Activated B cell treated with CpG ODN at 0.5 μM for 24 hours (primary cell): ENCODE data around the gene MAP3K20. TPM values are rescaled to one million over a fixed set of nuclear protein-coding genes. Genes with fewer than 3 reads are reported as not detected.
A peak's percentile ranks its signal among the peaks of the same experiment; 100 is the strongest.

Experiments used
- ATAC-seq: fragments of 200-7000 bp; cut with Tn5 transposase; one replicate; pipeline ENCODE4 v1.10.0; 2021; ENCODE audit warnings: low read depth, mild to moderate bottlenecking, moderate library complexity
- CTCF ChIA-PET: fragments of 350-600 bp; sonication (Branson Sonifier 250); formaldehyde crosslinking; loops from one replicate; lab custom pipeline; 2021; ENCODE audit warnings: antibody characterized with exemption; lab: Charles Lee
- POLR2A ChIA-PET: fragments of 350-600 bp; sonication (Branson Sonifier 250); formaldehyde crosslinking; loops from one replicate; lab custom pipeline; 2021; ENCODE audit warnings: antibody characterized with exemption; lab: Charles Lee
- DNase-seq: peaks from one replicate; pipeline ENCODE4 v3.0.0; 2022
- H3K27ac Mint-ChIP-seq: one replicate; pipeline ENCODE4 v1.8.0; 2020; ENCODE audit warnings: mixed read lengths
- H3K27me3 Mint-ChIP-seq: one replicate; pipeline ENCODE4 v1.8.0; 2021; ENCODE audit warnings: mixed read lengths
- H3K36me3 Mint-ChIP-seq: one replicate; pipeline ENCODE4 v1.8.0; 2021; ENCODE audit warnings: low read depth, mixed read lengths
- H3K4me1 Mint-ChIP-seq: one replicate; pipeline ENCODE4 v1.8.0; 2021; ENCODE audit warnings: mixed read lengths
- H3K4me3 Mint-ChIP-seq: one replicate; pipeline ENCODE4 v1.8.0; 2020; ENCODE audit warnings: mild to moderate bottlenecking, mixed read lengths
- H3K9me3 Mint-ChIP-seq: one replicate; pipeline ENCODE4 v1.8.0; 2020; ENCODE audit warnings: mixed read lengths
- intact Hi-C: fragments of 100-400 bp; cut with micrococcal nuclease; formaldehyde crosslinking; loops from one replicate; pipeline ENCODE4 v1.15.1; 2024
- total RNA-seq: library from RNA; stranded (reverse); gene quantifications from 2 replicates; pipeline ENCODE4 v1.2.3, GENCODE V29; 2022
- TF ChIP-seq, protein P1 (sequence below): fragments of 200-600 bp; IDR thresholded peaks from one replicate; pipeline ENCODE4 v1.8.0; 2022; ENCODE audit warnings: antibody characterized with exemption, mild to moderate bottlenecking

Gene MAP3K20
- total RNA-seq, 1 donor from 2014 or later: 8.7 TPM

DNA sequence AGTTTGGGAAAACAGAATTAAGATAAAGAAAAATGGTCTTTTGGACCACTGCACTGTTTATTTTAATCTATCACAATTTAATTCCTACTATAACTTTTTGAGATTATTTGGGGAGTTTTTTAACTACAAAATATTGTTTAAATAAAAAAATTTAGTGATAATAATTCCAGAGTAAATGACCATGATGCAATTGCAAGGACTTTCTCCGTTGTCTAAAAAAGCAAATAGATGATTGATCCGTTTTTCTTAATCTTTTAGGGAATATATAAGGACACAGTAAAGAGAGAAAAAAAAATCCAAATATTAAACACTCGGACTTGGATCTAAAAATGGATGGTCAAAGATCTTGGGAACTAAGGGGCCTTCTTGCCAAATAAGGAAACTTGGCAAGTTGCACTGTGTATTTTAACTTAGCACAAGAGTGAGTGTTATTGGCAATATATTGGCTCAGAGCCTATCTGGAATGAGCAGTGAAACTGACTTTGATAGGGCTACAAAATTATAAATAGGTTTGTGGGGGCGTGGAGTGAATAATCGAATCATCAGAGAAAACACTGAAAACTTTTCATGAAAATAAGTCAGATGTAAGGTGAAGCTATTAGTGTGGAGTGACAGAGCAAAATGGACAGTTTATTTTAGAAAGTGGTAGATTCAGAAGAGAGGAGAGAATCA, 2.0 kb downstream of the MAP3K20 start:
- peaks cover 13% of the 10 kb centered on the region for H3K4me1 Mint-ChIP-seq
- H3K4me3 Mint-ChIP-seq: peak overlapping the region; percentile 89
- intact Hi-C loops: loop anchor here (5.0 kb wide), 1 partner anchor 280 kb away; no protein-coding TSS in a partner anchor
- ChIA-PET CTCF (no interaction called here), POLR2A (interaction anchor here (0.6 kb wide), 1 partner anchor 50 kb away, joined by 4 read pairs; no protein-coding TSS in a partner anchor)
- DNase-seq (no peak), ATAC-seq (no peak)
- TF ChIP-seq, protein P1, sequence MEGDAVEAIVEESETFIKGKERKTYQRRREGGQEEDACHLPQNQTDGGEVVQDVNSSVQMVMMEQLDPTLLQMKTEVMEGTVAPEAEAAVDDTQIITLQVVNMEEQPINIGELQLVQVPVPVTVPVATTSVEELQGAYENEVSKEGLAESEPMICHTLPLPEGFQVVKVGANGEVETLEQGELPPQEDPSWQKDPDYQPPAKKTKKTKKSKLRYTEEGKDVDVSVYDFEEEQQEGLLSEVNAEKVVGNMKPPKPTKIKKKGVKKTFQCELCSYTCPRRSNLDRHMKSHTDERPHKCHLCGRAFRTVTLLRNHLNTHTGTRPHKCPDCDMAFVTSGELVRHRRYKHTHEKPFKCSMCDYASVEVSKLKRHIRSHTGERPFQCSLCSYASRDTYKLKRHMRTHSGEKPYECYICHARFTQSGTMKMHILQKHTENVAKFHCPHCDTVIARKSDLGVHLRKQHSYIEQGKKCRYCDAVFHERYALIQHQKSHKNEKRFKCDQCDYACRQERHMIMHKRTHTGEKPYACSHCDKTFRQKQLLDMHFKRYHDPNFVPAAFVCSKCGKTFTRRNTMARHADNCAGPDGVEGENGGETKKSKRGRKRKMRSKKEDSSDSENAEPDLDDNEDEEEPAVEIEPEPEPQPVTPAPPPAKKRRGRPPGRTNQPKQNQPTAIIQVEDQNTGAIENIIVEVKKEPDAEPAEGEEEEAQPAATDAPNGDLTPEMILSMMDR: no peak
- no peak overlapping the region for H3K27ac Mint-ChIP-seq
- H3K36me3 Mint-ChIP-seq: no peaks in the 10 kb centered on the region
- H3K9me3 Mint-ChIP-seq: no peaks in the 10 kb centered on the region
- H3K27me3 Mint-ChIP-seq: peaks cover 4% of the 10 kb centered on the region

DNA sequence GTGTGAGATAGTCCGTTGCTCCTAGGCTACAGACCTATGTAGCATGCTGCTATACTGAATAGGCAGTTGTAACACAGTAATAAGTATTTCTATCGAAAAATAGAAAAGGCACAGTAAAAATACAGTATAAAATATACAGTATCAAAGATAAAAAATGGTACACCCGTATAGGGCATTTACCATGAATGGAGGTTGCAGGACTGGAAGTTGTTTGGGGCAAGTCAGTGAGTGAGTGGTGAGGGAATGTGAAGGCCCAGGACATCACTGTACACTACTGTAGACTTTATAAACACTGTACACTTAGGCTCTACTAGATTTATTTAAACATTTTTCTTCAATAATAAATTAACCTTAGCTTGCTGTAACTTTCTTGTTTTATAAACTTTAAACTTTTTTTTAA, 3.5 kb downstream of the MAP3K20 start:
- intact Hi-C loops: loop anchor here (5.0 kb wide), 1 partner anchor 278 kb away; no protein-coding TSS in a partner anchor

DNA sequence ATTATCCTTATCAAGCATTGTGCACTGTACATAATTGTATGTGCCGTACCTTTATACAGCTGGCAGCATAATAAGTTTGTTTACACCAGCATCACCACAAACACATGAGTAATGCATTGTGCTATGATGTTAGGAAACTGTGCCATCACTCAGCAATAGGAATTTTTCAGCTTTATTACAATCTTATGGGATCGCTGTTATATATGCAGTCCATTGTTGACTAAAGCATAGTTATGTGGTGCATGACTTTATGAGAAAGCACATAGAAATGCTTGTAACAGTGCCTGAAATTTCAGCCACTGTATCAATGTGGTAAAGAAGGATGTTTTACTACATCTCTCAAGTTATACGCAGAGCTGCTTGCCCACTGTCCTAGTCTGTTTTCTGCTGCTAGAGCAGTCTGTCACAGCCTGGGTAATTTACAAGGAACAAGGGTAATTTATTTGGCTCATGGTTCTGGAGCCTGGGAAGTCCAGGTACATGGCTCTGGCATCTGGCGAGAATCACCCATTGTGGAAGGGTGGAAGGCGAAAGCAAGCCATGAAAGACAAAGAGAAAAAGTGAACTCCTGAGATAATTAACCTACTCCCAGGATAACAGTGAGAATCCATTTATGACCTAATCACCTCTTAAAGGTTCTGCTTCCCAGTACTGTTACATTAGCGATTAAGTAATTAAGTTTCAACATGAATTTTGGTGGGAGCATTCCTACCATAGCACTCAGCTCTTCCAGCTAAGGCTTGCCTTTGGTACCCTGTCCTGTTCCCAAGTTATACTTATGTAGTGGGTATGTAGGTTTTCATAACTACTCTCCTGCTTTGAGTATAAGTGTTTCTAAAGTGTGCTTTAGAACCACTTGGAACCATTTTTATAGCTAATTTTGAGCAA, 4.6 kb downstream of the MAP3K20 start:
- intact Hi-C loops: loop anchor here (5.0 kb wide), 1 partner anchor 277 kb away; no protein-coding TSS in a partner anchor
- ChIA-PET CTCF (no interaction called here), POLR2A (no interaction called here)
- Mint-ChIP-seq H3K27ac (no peak overlapping the region), H3K27me3 (no peaks in the 10 kb centered on the region), H3K36me3 (no peaks in the 10 kb centered on the region), H3K4me1 (peaks cover 11% of the 10 kb centered on the region), H3K4me3 (no peak overlapping the region), H3K9me3 (no peaks in the 10 kb centered on the region)
- TF ChIP-seq, protein P1: no peak
- ATAC-seq (no peak), DNase-seq (no peak)

More for the DNA sequence above, 3.5 kb downstream of the MAP3K20 start:
- no peak for ATAC-seq
- H3K4me3 Mint-ChIP-seq: no peak overlapping the region
- TF ChIP-seq, protein P1: no peak
- H3K36me3 Mint-ChIP-seq: no peaks in the 10 kb centered on the region
- H3K4me1 Mint-ChIP-seq: peaks cover 13% of the 10 kb centered on the region
- no peaks in the 10 kb centered on the region for H3K9me3 Mint-ChIP-seq
- peaks cover 4% of the 10 kb centered on the region for H3K27me3 Mint-ChIP-seq
- POLR2A ChIA-PET: no interaction called here
- CTCF ChIA-PET: no interaction called here
- DNase-seq: no peak
- H3K27ac Mint-ChIP-seq: no peak overlapping the region

DNA sequence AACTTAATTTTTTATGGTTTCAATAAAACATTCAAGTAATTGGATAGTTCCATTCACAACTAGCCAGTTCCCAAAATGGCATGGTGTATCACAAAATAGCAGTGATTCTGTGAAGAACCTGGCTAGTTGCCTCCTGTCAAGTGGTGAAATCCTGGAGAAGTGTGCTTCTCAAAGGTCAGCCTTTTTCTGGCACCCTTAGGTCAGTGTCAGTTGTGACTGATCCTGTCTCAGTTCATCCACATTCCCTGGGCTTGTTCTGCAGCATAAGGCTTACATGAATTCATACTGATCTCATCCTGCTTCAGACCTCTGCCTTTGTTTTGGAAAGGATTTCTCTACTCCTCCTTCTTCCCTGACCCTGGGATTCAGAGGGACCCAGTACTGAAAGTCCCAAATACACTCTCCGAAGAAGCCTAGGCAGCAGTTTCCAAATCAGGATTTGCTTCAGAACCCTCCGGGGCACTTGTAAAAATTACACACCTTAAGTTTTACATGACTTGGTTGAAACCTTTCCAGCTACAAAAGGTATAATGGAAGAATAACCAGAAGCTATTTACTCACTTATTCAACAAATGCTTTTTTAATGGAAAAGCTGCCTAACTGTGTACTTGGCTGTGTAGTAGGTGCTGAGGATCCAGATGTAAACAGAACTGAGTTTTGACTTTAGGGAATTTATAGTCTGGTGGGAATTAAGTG, 11.0 kb downstream of the MAP3K20 start:
- no peaks in the 10 kb centered on the region for H3K4me1 Mint-ChIP-seq
- ATAC-seq (no peak), DNase-seq (no peak)
- H3K27ac Mint-ChIP-seq: no peak overlapping the region
- no peaks in the 10 kb centered on the region for H3K27me3 Mint-ChIP-seq
- ChIA-PET POLR2A (no interaction called here), CTCF (no interaction called here)
- H3K4me3 Mint-ChIP-seq: no peak overlapping the region
- TF ChIP-seq, protein P1: no peak
- no peaks in the 10 kb centered on the region for H3K9me3 Mint-ChIP-seq
- intact Hi-C loops: no loop called here
- no peaks in the 10 kb centered on the region for H3K36me3 Mint-ChIP-seq
